Suprapubic skin (tissue), 4 donors: ENCODE measurements around the gene NANOS3.

ENCODE experiments used
- CTCF ChIP-seq, 2 donors: fragments of 200-600 bp in 1 of 2; fragments of 450-650 bp in 1 of 2; sonication (generic) in 1 of 2; IDR thresholded peaks; one replicate each; pipeline ENCODE4 v1.5.1; 2016 to 2019; ENCODE audit warnings: antibody characterized with exemption in 2 of 2, mild to moderate bottlenecking in 1 of 2, moderate library complexity in 1 of 2
- POLR2A ChIP-seq, 2 donors: fragments of 450-650 bp; IDR thresholded peaks; one replicate each; pipeline ENCODE4 v1.6.1; 2017; ENCODE audit warnings: antibody characterized with exemption in 2 of 2, mild to moderate bottlenecking in 2 of 2, moderate library complexity in 2 of 2
- POLR2AphosphoS5 ChIP-seq, 3 donors: sonication (generic); formaldehyde crosslinking; IDR thresholded peaks; one replicate each; pipeline ENCODE4 v1.6.1; 2017; ENCODE audit warnings: antibody characterized with exemption in 3 of 3

DNA sequence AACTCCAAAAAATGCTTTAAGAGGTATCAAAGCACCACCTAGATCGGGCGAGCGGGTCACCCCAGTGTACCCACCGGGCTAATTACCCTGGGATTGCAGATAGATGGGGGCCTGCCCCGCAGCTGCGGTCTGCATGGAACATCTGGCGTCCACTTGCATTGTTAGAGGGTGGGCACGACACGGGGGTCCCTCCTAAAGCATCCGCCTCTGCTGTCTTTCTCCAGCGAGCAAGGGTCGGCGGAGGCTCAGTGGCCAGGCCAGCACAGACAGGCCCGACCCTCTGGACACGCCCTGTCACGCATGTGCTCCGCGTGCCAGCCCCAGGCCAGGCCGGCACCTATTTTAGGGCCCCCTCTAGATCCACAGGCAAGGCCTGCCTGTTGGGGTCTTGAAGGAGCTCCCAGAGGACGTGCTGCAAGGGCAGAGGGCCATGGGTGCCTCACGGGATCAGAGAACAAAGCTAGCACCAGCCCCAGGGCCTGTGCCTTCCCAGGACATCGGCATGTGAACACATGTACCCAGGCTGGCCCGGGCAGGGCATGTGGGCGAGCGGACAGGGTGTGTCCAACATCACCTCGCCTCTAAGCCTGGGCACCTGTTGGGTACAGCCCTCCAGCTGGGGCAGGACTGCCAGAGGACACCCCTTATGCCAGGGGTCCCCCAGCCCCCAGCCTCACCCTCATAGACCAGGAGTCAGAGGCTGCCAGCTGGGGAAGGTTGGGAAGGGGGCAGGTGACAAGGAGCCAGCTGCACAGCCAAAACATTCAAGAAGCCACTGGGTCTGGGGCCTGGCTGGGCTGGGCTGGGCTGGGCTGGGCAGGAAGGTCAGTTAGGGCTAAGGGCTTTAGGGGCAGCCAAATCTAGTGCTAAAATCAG, 35.6 kb upstream of the NANOS3 start:
- no peak for TF ChIP-seq CTCF (IDR thresholded peaks at IDR 0.05)
- peak; percentile 36 to 41 for TF ChIP-seq POLR2A (IDR thresholded peaks at IDR 0.05)
- peak; percentile 66 to 93 (median 77) for TF ChIP-seq POLR2AphosphoS5 (IDR thresholded peaks at IDR 0.05)
